HepG2 (cell line): ENCODE measurements around the gene RAD51. TPM values are rescaled to one million over a fixed set of nuclear protein-coding genes. Genes with fewer than 3 reads are reported as not detected.

Experiments
- ATAC-seq: fragments of 200-7000 bp; cut with Tn5 transposase; 3 replicates; pipeline ENCODE4 v1.9.1; 2020; ENCODE audit warnings: mild to moderate bottlenecking, moderate library complexity
- BruUV-seq: library from RNA; stranded (reverse); fragments of 400-500 nt; replicated peaks from 2 replicates; lab custom pipeline; 2021; lab: Mats Ljungman, UMichigan
- CTCF ChIA-PET: fragments of 300-600 bp; formaldehyde crosslinking; extraction: SDS; loops from one replicate; lab custom pipeline; 2021; ENCODE audit warnings: low total read pairs, inconsistent platforms, low intra/inter-chr PET ratio; lab: Yijun Ruan, JAX
- POLR2A ChIA-PET: fragments of 350-600 bp; sonication (Branson Sonifier 250); formaldehyde crosslinking; loops from one replicate; lab custom pipeline; 2020; ENCODE audit warnings: antibody characterized with exemption, inconsistent platforms; lab: Yijun Ruan, JAX
- DNase-seq: peaks from one replicate; pipeline ENCODE4 v3.0.0-alpha.2; 2015; ENCODE audit warnings: low spot score
- FAIRE-seq: peaks from 3 replicates; lab custom pipeline; 2011; peaks lifted over from hg19 to GRCh38; lab: Jason Lieb, UNC
- H2AFZ ChIP-seq: one replicate; pipeline ENCODE4 v1.6.1; 2011; ENCODE audit warnings: low read length, inconsistent platforms
- H3K27ac ChIP-seq: fragments of 300-600 bp; 3 replicates; pipeline ENCODE4 v1.8.0; 2011; ENCODE audit warnings: mixed run types, mild to moderate bottlenecking, mixed read lengths, low read length, inconsistent platforms; ENCODE audit not compliant: insufficient read depth; ENCODE audit errors: extremely low read length
- H3K27me3 ChIP-seq, 2 experiments: fragments of 200-600 bp in 1 of 2; 2 replicates in 1 of 2; 3 replicates in 1 of 2; pipeline versions ENCODE4 v1.6.0 to v1.8.0; 2011; ENCODE audit warnings: low read length in 2 of 2, mild to moderate bottlenecking in 2 of 2, moderate library complexity in 2 of 2, inconsistent platforms in 1 of 2; ENCODE audit not compliant: insufficient read depth in 2 of 2, control insufficient read depth in 1 of 2
- H3K36me3 ChIP-seq, 2 experiments: fragments of 200-600 bp in 1 of 2; replicated peaks in 1 of 2; 2 replicates in 1 of 2; 3 replicates in 1 of 2; pipeline versions ENCODE4 v1.5.1 to v1.8.0; 2011; ENCODE audit warnings: low read length in 2 of 2, inconsistent platforms in 1 of 2; ENCODE audit not compliant: insufficient read depth in 2 of 2, control insufficient read depth in 1 of 2
- H3K4me1 ChIP-seq: 2 replicates; pipeline ENCODE4 v1.5.1; 2012; ENCODE audit warnings: low read length, inconsistent platforms; ENCODE audit not compliant: insufficient read depth
- H3K4me2 ChIP-seq: 2 replicates; pipeline ENCODE4 v1.6.0; 2011; ENCODE audit warnings: low read depth, low read length, inconsistent platforms
- H3K4me3 ChIP-seq, 3 experiments: fragments of 200-600 bp in 1 of 3; sonication (generic), shearing (Covaris generic) in 1 of 3; replicated peaks in 1 of 3; 2 replicates each; pipeline ENCODE4 v1.5.1; 2011 to 2016; ENCODE audit warnings: low read length in 3 of 3, inconsistent platforms in 2 of 3, low read depth in 2 of 3, mild to moderate bottlenecking in 2 of 3, control low read depth in 1 of 3, mixed read lengths in 1 of 3; ENCODE audit not compliant: insufficient read depth in 1 of 3
- H3K79me2 ChIP-seq: one replicate; pipeline ENCODE4 v1.6.1; 2011; ENCODE audit warnings: low read length, inconsistent platforms; ENCODE audit not compliant: insufficient read depth
- H3K9ac ChIP-seq: 2 replicates; pipeline ENCODE4 v1.6.0; 2011; ENCODE audit warnings: mild to moderate bottlenecking, low read depth, low read length, inconsistent platforms; ENCODE audit not compliant: insufficient read depth
- H3K9me3 ChIP-seq: 2 replicates; pipeline ENCODE4 v1.5.1; 2012; ENCODE audit warnings: mild to moderate bottlenecking, low read length
- H4K20me1 ChIP-seq: 2 replicates; pipeline ENCODE4 v1.6.0; 2011; ENCODE audit warnings: inconsistent platforms, mild to moderate bottlenecking, low read length, moderate library complexity; ENCODE audit not compliant: insufficient read depth
- DMAP1 ChIP-seq: IDR thresholded peaks from 2 replicates; pipeline ENCODE4 v1.6.1; 2016
- GLI4 ChIP-seq: sonication (generic); formaldehyde crosslinking; IDR thresholded peaks from 2 replicates; pipeline ENCODE4 v1.5.1; 2020; ENCODE audit warnings: missing genetic modification reagents, mild to moderate bottlenecking, moderate library complexity, borderline replicate concordance
- IKZF1 ChIP-seq: fragments of 450-650 bp; IDR thresholded peaks from 2 replicates; pipeline ENCODE4 v1.7.1; 2016
- SIN3B ChIP-seq: fragments of 150-350 bp; IDR thresholded peaks from 2 replicates; pipeline ENCODE4 v1.6.1; 2014; ENCODE audit warnings: low read length
- SRF ChIP-seq: IDR thresholded peaks from 2 replicates; pipeline ENCODE4 v1.6.1; 2011; ENCODE audit warnings: mild to moderate bottlenecking, low read depth, low read length, moderate library complexity
- SSRP1 ChIP-seq: IDR thresholded peaks from 2 replicates; pipeline ENCODE4 v1.6.1; 2016; ENCODE audit warnings: control low read depth
- TAF1 ChIP-seq: sonication (generic); formaldehyde crosslinking; IDR thresholded peaks from 2 replicates; pipeline ENCODE4 v1.4.0; 2020; ENCODE audit warnings: missing genetic modification reagents
- ZBTB8A ChIP-seq: sonication (generic); formaldehyde crosslinking; IDR thresholded peaks from 2 replicates; pipeline ENCODE4 v1.4.0; 2020; ENCODE audit warnings: mild to moderate bottlenecking, low read depth, missing genetic modification reagents, borderline replicate concordance
- ZNF512B ChIP-seq: sonication (generic); formaldehyde crosslinking; IDR thresholded peaks from 2 replicates; pipeline ENCODE4 v1.5.1; 2020; ENCODE audit warnings: missing genetic modification reagents, mild to moderate bottlenecking, borderline replicate concordance
- ZNF607 ChIP-seq: sonication (generic); formaldehyde crosslinking; IDR thresholded peaks from 2 replicates; pipeline ENCODE4 v1.5.1; 2020; ENCODE audit warnings: missing genetic modification reagents, mild to moderate bottlenecking, borderline replicate concordance
- WGBS: methylation state at CpG from one replicate; pipeline ENCODE4 v1.1.6; 2017; ENCODE audit warnings: low lambda C conversion rate; 5-methylcytosine and 5-hydroxymethylcytosine counted together
- in situ Hi-C: cut with HindIII; loops from 2 replicates; pipeline ENCODE4 v1.10.0; 2017; ENCODE audit warnings: low pct_unique_long_range_greater_than_20kb; ENCODE audit not compliant: extremely low pct_ligation_motif_present
- intact Hi-C: fragments of 100-400 bp; cut with micrococcal nuclease; formaldehyde crosslinking; loops from one replicate; pipeline ENCODE4 v1.10.0; 2022; ENCODE audit not compliant: unreplicated experiment
- polyA plus RNA-seq, 8 experiments: library from polyadenylated mRNA; depleted of rRNA in 3 of 8; stranded (reverse) in 7 of 8; unstranded in 1 of 8; fragments of >200 nt; fragmentation: Illumina TruSeq in 4 of 8; extraction: Trizol in 4 of 8; gene quantifications; 2 replicates each; pipeline versions ENCODE4 v1.2.1 to v1.2.3, GENCODE V29; 2011 to 2016; ENCODE audit warnings: low read depth in 4 of 8, missing spikeins in 1 of 8, mixed read lengths in 1 of 8; ENCODE audit not compliant: insufficient read depth in 1 of 8
- total RNA-seq, 5 experiments: library from RNA; depleted of rRNA; stranded (reverse); fragments of >200 nt; fragmentation: Illumina TruSeq; extraction: Trizol; gene quantifications; 2 replicates each; pipeline ENCODE4 v1.2.3, GENCODE V29; 2016; ENCODE audit warnings: low read depth in 1 of 5

RAD51 gene
- total and polyA plus RNA-seq, 2 of the 13 experiments (the other 11 are each of a cell fraction or from before 2014, with no cell fraction given): 8.5 to 12.8 TPM

GRCh38 chr15:40664909-40665308 is 30.1 kb upstream of the RAD51 start:
- in situ Hi-C loops (no loop called here), intact Hi-C loops (no loop called here)
- H3K79me2 ChIP-seq: no peaks in the 10 kb centered on the region
- H3K36me3 ChIP-seq: peaks cover 0 to 13% of the 10 kb centered on the region in 2 experiments; a peak in 3 of 5 replicates
- no peak for FAIRE-seq
- no peak overlapping the region for H3K4me2 ChIP-seq
- no peak overlapping the region for H3K4me3 ChIP-seq
- no TSS peak for BruUV-seq
- no peaks in the 10 kb centered on the region for H4K20me1 ChIP-seq
- H3K9me3 ChIP-seq: no peaks in the 10 kb centered on the region
- POLR2A ChIA-PET: interaction anchor here (0.7 kb wide), 1 partner anchor 15 kb away, joined by 3 read pairs; no protein-coding TSS in a partner anchor
- no peak for DNase-seq
- no peak overlapping the region for H2AFZ ChIP-seq
- no peaks in the 10 kb centered on the region for H3K27me3 ChIP-seq
- H3K4me1 ChIP-seq: no peaks in the 10 kb centered on the region
- TF ChIP-seq GLI4 (CRISPR knock-in tag) (no peak), ZNF607 (CRISPR knock-in tag) (no peak), DMAP1 (CRISPR knock-in tag) (no peak), ZBTB8A (CRISPR knock-in tag) (no peak), IKZF1 (no peak), ZNF512B (CRISPR knock-in tag) (no peak), SIN3B (no peak), SSRP1 (CRISPR knock-in tag) (no peak), SRF (no peak), TAF1 (CRISPR knock-in tag) (no peak)
- 97% methylated on average over 7 of the region's 7 CpGs for WGBS
- H3K9ac ChIP-seq: no peak overlapping the region
- H3K27ac ChIP-seq: no peak overlapping the region
- CTCF ChIA-PET: no interaction called here
- ATAC-seq: no peak
